Measurements from ENCODE around the gene CNTNAP3B.
"Not testable (repeated sequence)": the region's sequence is repeated elsewhere in the genome, so short reads cannot be mapped to it uniquely, and the experiment has no call there.

DNA sequence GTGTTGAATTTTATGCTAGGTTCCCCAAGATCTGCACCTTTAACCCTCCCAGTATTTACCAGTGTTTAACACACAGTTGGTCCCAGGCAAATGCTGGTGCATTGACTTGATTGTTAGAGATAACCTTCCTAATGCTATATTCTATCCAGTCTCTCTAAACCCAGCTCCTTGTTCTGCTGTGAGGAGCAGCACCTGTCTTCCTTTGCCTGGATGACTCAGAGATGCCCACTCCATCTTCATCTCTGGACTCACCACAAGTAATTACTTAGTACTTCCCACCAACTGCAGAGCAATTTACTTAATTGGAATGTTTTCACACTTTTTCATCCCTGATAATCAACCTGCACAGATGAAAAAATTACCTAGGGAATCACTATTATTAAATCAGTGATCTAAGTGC is 108.6 kb downstream of the CNTNAP3B start:
- TF ChIP-seq CTCF, POLR2AphosphoS5, POLR2A, EP300 (IDR thresholded peaks at IDR 0.05): not testable (repeated sequence)
